ENCODE measurements around the gene USB1. TPM values are rescaled to one million over a fixed set of nuclear protein-coding genes. Genes with fewer than 3 reads are reported as not detected.

Gene USB1
- 10 to 100 TPM; 31.8 to 41.3 TPM for total RNA-seq
- 10 to 100 TPM; 24.9 to 34.1 TPM for polyA plus RNA-seq
- long read RNA-seq, donor 1, partial matches to known transcripts, result 2 of 7 reads
- long read RNA-seq, donor 1, other reads (novel, unspliced or antisense), result 0 of 7 reads
- long read RNA-seq, donor 2, transcript USB1-201 (7 exons, 2,282 nt), result major isoform, 7 of 13 reads
- long read RNA-seq, donor 2, partial matches to known transcripts, result 3 of 13 reads
- long read RNA-seq, donor 2, other reads (novel, unspliced or antisense), result 0 of 13 reads

GRCh38 chr16:58000706-58001676 is at the start of gene USB1:
Gene USB1, plus strand, starts transcription at chr16:58001407. Its CDS starts 77 bp downstream, at chr16:58001484.
- WGBS, 2 donors, result 0% methylated on average over 71 to 81 of the region's 81 CpGs
- Histone ChIP-seq H3K36me3 (ENCODE audit: control insufficient read depth in 1 of 2, insufficient read depth in 2 of 2, low read length in 1 of 2) (peaks cover 0 to 8% of the 10 kb centered on the region in 2 donors), H3K4me1 (ENCODE audit: control insufficient read depth in 1 of 2, insufficient read depth in 2 of 2, low read length in 2 of 2) (no peaks in the 10 kb centered on the region), H3K27me3 (ENCODE audit: control insufficient read depth in 1 of 2, insufficient read depth in 2 of 2, low read length in 1 of 2) (no peaks in the 10 kb centered on the region), H3K9me3 (ENCODE audit: control insufficient read depth, low read length) (no peaks in the 10 kb centered on the region), H3K4me3 (ENCODE audit: low read length in 2 of 2) (peak within 1 kb of the TSS; percentile 87 to 90), H3K27ac (ENCODE audit: low read depth in 1 of 2, low read length in 2 of 2) (peak within 1 kb of the TSS; percentile 23 to 62)
- intact Hi-C loops (cut with DNase I), result loop anchor here (2.0 to 10.0 kb wide), 4 partner anchors 100 to 426 kb away; partner anchors contain the start of gene KIFC3 (in 1 of the 2)
- peak; percentile 95 for ATAC-seq (ENCODE audit: low FRiP score)
- peak; percentile 90 to 96 for DNase-seq

- WGBS, 2 donors, result 93% methylated on average over 9 of the region's 9 CpGs
- ATAC-seq (ENCODE audit: low FRiP score), result no peak
Observed at GRCh38 chr16:57952909-57953308, 48.3 kb upstream of the USB1 start.

GRCh38 chr16:57953857-57954256 is 47.4 kb upstream of the USB1 start:
- WGBS, 2 donors, result 95 to 100% methylated on average over 1 of the region's 1 CpG
- H3K27ac ChIP-seq (ENCODE audit: low read depth in 1 of 2, low read length in 2 of 2), result no peak overlapping the region
- H3K4me3 ChIP-seq (ENCODE audit: low read length in 2 of 2), result no peak overlapping the region
- no peaks in the 10 kb centered on the region for H3K4me1 ChIP-seq (ENCODE audit: control insufficient read depth in 1 of 2, insufficient read depth in 2 of 2, low read length in 2 of 2)
- intact Hi-C loops (cut with DNase I), result no loop called here
- H3K9me3 ChIP-seq (ENCODE audit: control insufficient read depth, low read length), result no peaks in the 10 kb centered on the region
- ATAC-seq (ENCODE audit: low FRiP score), result no peak
- H3K27me3 ChIP-seq (ENCODE audit: control insufficient read depth in 1 of 2, insufficient read depth in 2 of 2, low read length in 1 of 2), result no peaks in the 10 kb centered on the region
- no peak for DNase-seq
- no peaks in the 10 kb centered on the region for H3K36me3 ChIP-seq (ENCODE audit: control insufficient read depth in 1 of 2, insufficient read depth in 2 of 2, low read length in 1 of 2)

More at GRCh38 chr16:57952909-57953308, 48.3 kb upstream of the USB1 start:
- Histone ChIP-seq H3K27ac (ENCODE audit: low read depth in 1 of 2, low read length in 2 of 2) (no peak overlapping the region), H3K27me3 (ENCODE audit: control insufficient read depth in 1 of 2, insufficient read depth in 2 of 2, low read length in 1 of 2) (no peaks in the 10 kb centered on the region), H3K4me1 (ENCODE audit: control insufficient read depth in 1 of 2, insufficient read depth in 2 of 2, low read length in 2 of 2) (no peaks in the 10 kb centered on the region), H3K9me3 (ENCODE audit: control insufficient read depth, low read length) (no peaks in the 10 kb centered on the region), H3K36me3 (ENCODE audit: control insufficient read depth in 1 of 2, insufficient read depth in 2 of 2, low read length in 1 of 2) (no peaks in the 10 kb centered on the region), H3K4me3 (ENCODE audit: low read length in 2 of 2) (no peak overlapping the region)
- no peak for DNase-seq
- intact Hi-C loops (cut with DNase I), result no loop called here

GRCh38 chr16:57955572-57956188 is 45.5 kb upstream of the USB1 start:
- Histone ChIP-seq H3K36me3 (ENCODE audit: control insufficient read depth in 1 of 2, insufficient read depth in 2 of 2, low read length in 1 of 2) (no peaks in the 10 kb centered on the region), H3K27ac (ENCODE audit: low read depth in 1 of 2, low read length in 2 of 2) (no peak overlapping the region), H3K4me3 (ENCODE audit: low read length in 2 of 2) (no peak overlapping the region), H3K27me3 (ENCODE audit: control insufficient read depth in 1 of 2, insufficient read depth in 2 of 2, low read length in 1 of 2) (no peaks in the 10 kb centered on the region), H3K4me1 (ENCODE audit: control insufficient read depth in 1 of 2, insufficient read depth in 2 of 2, low read length in 2 of 2) (no peaks in the 10 kb centered on the region), H3K9me3 (ENCODE audit: control insufficient read depth, low read length) (no peaks in the 10 kb centered on the region)
- intact Hi-C loops (cut with DNase I), result no loop called here
- 54 to 59% methylated on average over 12 of the region's 12 CpGs for WGBS, 2 donors
- DNase-seq, result peak in 1 of 2 donors; percentile 34
- ATAC-seq (ENCODE audit: low FRiP score), result no peak

- Histone ChIP-seq H3K4me3 (ENCODE audit: low read length in 2 of 2) (no peak overlapping the region), H3K27ac (ENCODE audit: low read depth in 1 of 2, low read length in 2 of 2) (no peak overlapping the region), H3K9me3 (ENCODE audit: control insufficient read depth, low read length) (no peaks in the 10 kb centered on the region), H3K36me3 (ENCODE audit: control insufficient read depth in 1 of 2, insufficient read depth in 2 of 2, low read length in 1 of 2) (no peaks in the 10 kb centered on the region), H3K4me1 (ENCODE audit: control insufficient read depth in 1 of 2, insufficient read depth in 2 of 2, low read length in 2 of 2) (no peaks in the 10 kb centered on the region), H3K27me3 (ENCODE audit: control insufficient read depth in 1 of 2, insufficient read depth in 2 of 2, low read length in 1 of 2) (no peaks in the 10 kb centered on the region)
- DNase-seq (peak in 1 of 2 donors; percentile 25), ATAC-seq (ENCODE audit: low FRiP score) (no peak)
- intact Hi-C loops (cut with DNase I), result no loop called here
- WGBS, 2 donors, result 92 to 95% methylated on average over 8 of the region's 8 CpGs
Observed at GRCh38 chr16:57956270-57956808, 44.9 kb upstream of the USB1 start.

- no peak overlapping the region for H3K4me3 ChIP-seq (ENCODE audit: low read length in 2 of 2)
- no peaks in the 10 kb centered on the region for H3K4me1 ChIP-seq (ENCODE audit: control insufficient read depth in 1 of 2, insufficient read depth in 2 of 2, low read length in 2 of 2)
- no peaks in the 10 kb centered on the region for H3K36me3 ChIP-seq (ENCODE audit: control insufficient read depth in 1 of 2, insufficient read depth in 2 of 2, low read length in 1 of 2)
- intact Hi-C loops (cut with DNase I), result no loop called here
- ATAC-seq (ENCODE audit: low FRiP score) (no peak), DNase-seq (peak in 1 of 2 donors; percentile 31)
- 76 to 77% methylated on average over 8 of the region's 8 CpGs for WGBS, 2 donors
- H3K27ac ChIP-seq (ENCODE audit: low read depth in 1 of 2, low read length in 2 of 2), result no peak overlapping the region
- no peaks in the 10 kb centered on the region for H3K9me3 ChIP-seq (ENCODE audit: control insufficient read depth, low read length)
- no peaks in the 10 kb centered on the region for H3K27me3 ChIP-seq (ENCODE audit: control insufficient read depth in 1 of 2, insufficient read depth in 2 of 2, low read length in 1 of 2)
Observed at GRCh38 chr16:57956924-57957672, 44.1 kb upstream of the USB1 start.

- H3K4me3 ChIP-seq (ENCODE audit: low read length in 2 of 2), result no peak overlapping the region
- H3K27me3 ChIP-seq (ENCODE audit: control insufficient read depth in 1 of 2, insufficient read depth in 2 of 2, low read length in 1 of 2), result no peaks in the 10 kb centered on the region
- no peaks in the 10 kb centered on the region for H3K9me3 ChIP-seq (ENCODE audit: control insufficient read depth, low read length)
- intact Hi-C loops (cut with DNase I), result no loop called here
- no peak overlapping the region for H3K27ac ChIP-seq (ENCODE audit: low read depth in 1 of 2, low read length in 2 of 2)
- no peaks in the 10 kb centered on the region for H3K36me3 ChIP-seq (ENCODE audit: control insufficient read depth in 1 of 2, insufficient read depth in 2 of 2, low read length in 1 of 2)
- H3K4me1 ChIP-seq (ENCODE audit: control insufficient read depth in 1 of 2, insufficient read depth in 2 of 2, low read length in 2 of 2), result no peaks in the 10 kb centered on the region
- DNase-seq, result peak in 1 of 2 donors; percentile 29
- WGBS, 2 donors, result 81 to 87% methylated on average over 8 of the region's 8 CpGs
- ATAC-seq (ENCODE audit: low FRiP score), result no peak
Observed at GRCh38 chr16:57957673-57958392, 43.4 kb upstream of the USB1 start.

Measured in aorta (tissue), 5 donors.